Mammary epithelial cell (primary cell): ENCODE measurements around the gene METRN.

Experiments
- EZH2 ChIP-seq: IDR thresholded peaks from 2 replicates; pipeline ENCODE4 v1.6.1; 2012; ENCODE audit warnings: low read length, inconsistent platforms, borderline replicate concordance
- TF ChIP-seq, protein P1 (sequence below), 2 donors: IDR thresholded peaks in 1 of 2; conservative IDR thresholded peaks in 1 of 2; 2 replicates each; pipeline ENCODE4 v1.5.1; 2011 to 2012; ENCODE audit warnings: inconsistent platforms in 2 of 2, low read length in 2 of 2, mild to moderate bottlenecking in 2 of 2, control low read depth in 1 of 2, low read depth in 1 of 2; ENCODE audit not compliant: insufficient read depth in 1 of 2; ENCODE audit errors: extremely low read depth in 1 of 2

DNA sequence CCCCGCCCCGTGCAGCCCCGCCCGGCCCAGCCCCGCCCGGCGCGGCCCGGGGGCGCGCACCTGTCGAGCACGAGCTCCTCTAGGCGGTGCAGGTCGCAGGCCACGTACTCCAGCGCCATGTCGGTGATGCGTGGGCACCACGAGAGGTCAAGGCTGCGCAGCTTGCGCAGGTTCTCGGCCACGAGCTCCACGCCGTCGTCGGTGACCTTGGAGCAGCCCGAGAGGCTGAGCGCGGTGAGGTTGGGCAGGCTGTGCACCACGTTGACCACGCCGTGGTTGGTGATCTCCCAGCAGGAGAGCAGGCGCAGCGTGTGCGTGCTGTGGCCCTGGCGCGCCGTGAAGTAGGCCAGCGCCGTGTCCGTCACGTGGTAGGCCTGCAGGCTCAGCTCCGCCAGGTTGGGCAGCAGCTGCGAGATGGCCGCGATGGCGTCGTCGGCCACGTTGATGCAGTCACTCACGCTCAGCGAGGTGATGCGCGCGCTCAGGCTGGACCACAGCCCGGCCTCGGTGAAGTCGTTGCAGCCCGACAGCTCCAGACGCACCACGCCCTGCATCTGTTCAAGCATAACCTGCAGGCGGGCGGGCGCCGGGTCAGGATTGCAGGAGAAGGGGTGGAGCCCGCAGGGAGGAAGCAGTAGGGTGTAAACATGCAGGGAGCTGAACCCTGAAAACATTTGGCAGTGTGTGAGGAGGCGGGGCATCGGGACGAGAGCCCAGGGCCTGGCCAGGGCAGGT lies 19.4 kb upstream of the METRN start:
- TF ChIP-seq, protein P1, sequence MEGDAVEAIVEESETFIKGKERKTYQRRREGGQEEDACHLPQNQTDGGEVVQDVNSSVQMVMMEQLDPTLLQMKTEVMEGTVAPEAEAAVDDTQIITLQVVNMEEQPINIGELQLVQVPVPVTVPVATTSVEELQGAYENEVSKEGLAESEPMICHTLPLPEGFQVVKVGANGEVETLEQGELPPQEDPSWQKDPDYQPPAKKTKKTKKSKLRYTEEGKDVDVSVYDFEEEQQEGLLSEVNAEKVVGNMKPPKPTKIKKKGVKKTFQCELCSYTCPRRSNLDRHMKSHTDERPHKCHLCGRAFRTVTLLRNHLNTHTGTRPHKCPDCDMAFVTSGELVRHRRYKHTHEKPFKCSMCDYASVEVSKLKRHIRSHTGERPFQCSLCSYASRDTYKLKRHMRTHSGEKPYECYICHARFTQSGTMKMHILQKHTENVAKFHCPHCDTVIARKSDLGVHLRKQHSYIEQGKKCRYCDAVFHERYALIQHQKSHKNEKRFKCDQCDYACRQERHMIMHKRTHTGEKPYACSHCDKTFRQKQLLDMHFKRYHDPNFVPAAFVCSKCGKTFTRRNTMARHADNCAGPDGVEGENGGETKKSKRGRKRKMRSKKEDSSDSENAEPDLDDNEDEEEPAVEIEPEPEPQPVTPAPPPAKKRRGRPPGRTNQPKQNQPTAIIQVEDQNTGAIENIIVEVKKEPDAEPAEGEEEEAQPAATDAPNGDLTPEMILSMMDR (conservative IDR thresholded peaks at IDR 0.05 in 1 of 2, IDR thresholded peaks at IDR 0.05 in 1 of 2; ENCODE audit: extremely low read depth in 1 of 2, insufficient read depth in 1 of 2, low read depth in 1 of 2, low read length in 2 of 2): no peak
- peak; percentile 65 for TF ChIP-seq EZH2
